B cell (primary cell): ENCODE data around the gene ATXN2L. TPM values are rescaled to one million over a fixed set of nuclear protein-coding genes. Genes with fewer than 3 reads are reported as not detected.

Experiments used
- ATAC-seq: fragments of 200-7000 bp; cut with Tn5 transposase; one replicate; pipeline ENCODE4 v1.10.0; 2021; ENCODE audit warnings: low read depth, mild to moderate bottlenecking, moderate number of reproducible peaks, moderate library complexity
- CTCF ChIA-PET: fragments of 350-600 bp; sonication (Branson Sonifier 250); formaldehyde crosslinking; loops from one replicate; lab custom pipeline; 2021; ENCODE audit warnings: antibody characterized with exemption, inconsistent platforms; lab: Charles Lee
- POLR2A ChIA-PET: fragments of 350-600 bp; sonication (Branson Sonifier 250); formaldehyde crosslinking; loops from one replicate; lab custom pipeline; 2021; ENCODE audit warnings: antibody characterized with exemption; lab: Charles Lee
- DNase-seq: peaks from one replicate; pipeline ENCODE4 v3.0.0; 2013
- H2AFZ ChIP-seq: 2 replicates; pipeline ENCODE4 v1.6.1; 2012; ENCODE audit warnings: mild to moderate bottlenecking, low read depth, low read length; ENCODE audit not compliant: insufficient read depth, poor library complexity, severe bottlenecking
- H3K27ac ChIP-seq, 2 donors: 1 replicate in 1 of 2; 2 replicates in 1 of 2; pipeline ENCODE4 v1.5.1; 2012 to 2013; ENCODE audit warnings: low read length in 2 of 2, mild to moderate bottlenecking in 2 of 2, moderate library complexity in 1 of 2
- H3K27me3 ChIP-seq, 4 experiments: fragments of 200-600 bp in 1 of 4; sonication (generic) in 1 of 4; replicated peaks in 1 of 4; 1 replicate in 2 of 4; 2 replicates in 2 of 4; pipeline versions ENCODE4 v1.6.1 to v1.7.0; 2013 to 2016; ENCODE audit warnings: low read length in 3 of 4, mild to moderate bottlenecking in 2 of 4, mixed read lengths in 1 of 4, moderate library complexity in 1 of 4; ENCODE audit not compliant: insufficient read depth in 4 of 4, control insufficient read depth in 3 of 4; ENCODE audit errors: control extremely low read depth in 1 of 4
- H3K36me3 ChIP-seq, 2 experiments: replicated peaks in 1 of 2; 1 replicate in 1 of 2; 2 replicates in 1 of 2; pipeline versions ENCODE4 v1.6.1 to v1.7.1; 2013; ENCODE audit warnings: low read length in 1 of 2; ENCODE audit not compliant: insufficient read depth in 2 of 2, control insufficient read depth in 1 of 2; ENCODE audit errors: control extremely low read depth in 1 of 2, extremely low read depth in 1 of 2
- H3K4me1 ChIP-seq, 2 donors: fragments of 200-600 bp in 1 of 2; sonication (generic) in 1 of 2; 1 replicate in 1 of 2; 2 replicates in 1 of 2; pipeline versions ENCODE4 v1.5.1 to v1.6.1; 2013 to 2017; ENCODE audit warnings: low read length in 2 of 2; ENCODE audit not compliant: control insufficient read depth in 2 of 2, insufficient read depth in 2 of 2
- H3K4me2 ChIP-seq: replicated peaks from 2 replicates; pipeline ENCODE3; 2012; ENCODE audit warnings: mild to moderate bottlenecking, low read depth, low read length; ENCODE audit not compliant: poor library complexity, severe bottlenecking
- H3K4me3 ChIP-seq, 5 experiments: fragments of 200-600 bp in 1 of 5; sonication (generic) in 1 of 5; 1 replicate in 3 of 5; 2 replicates in 2 of 5; pipeline versions ENCODE4 v1.5.1 to v1.7.0; 2011 to 2016; ENCODE audit warnings: low read length in 4 of 5, mild to moderate bottlenecking in 4 of 5, low read depth in 2 of 5, control low read depth in 1 of 5, moderate library complexity in 1 of 5; ENCODE audit not compliant: insufficient read depth in 1 of 5; ENCODE audit errors: control extremely low read depth in 1 of 5, extremely low read depth in 1 of 5
- H3K79me2 ChIP-seq: fragments of 200-600 bp; sonication (generic); one replicate; pipeline ENCODE4 v1.6.0; 2016; ENCODE audit warnings: low read length; ENCODE audit not compliant: control insufficient read depth, insufficient read depth
- H3K9ac ChIP-seq: fragments of 200-600 bp; sonication (generic); 2 replicates; pipeline ENCODE4 v1.6.1; 2017; ENCODE audit warnings: mild to moderate bottlenecking, low read length, moderate library complexity
- H3K9me3 ChIP-seq, 3 donors: one replicate each; pipeline versions ENCODE4 v1.6.1 to v1.7.1; 2013; ENCODE audit warnings: low read length in 2 of 3; ENCODE audit not compliant: control insufficient read depth in 2 of 3, insufficient read depth in 1 of 3; ENCODE audit errors: control extremely low read depth in 1 of 3
- H4K20me1 ChIP-seq: 2 replicates; pipeline ENCODE4 v1.6.0; 2012; ENCODE audit warnings: mild to moderate bottlenecking, low read length; ENCODE audit not compliant: insufficient read depth, control insufficient read depth, poor library complexity, severe bottlenecking
- H3K27ac Mint-ChIP-seq: one replicate; pipeline ENCODE4 v1.8.0; 2021; ENCODE audit warnings: mixed read lengths
- H3K27me3 Mint-ChIP-seq: one replicate; pipeline ENCODE4 v1.8.0; 2021; ENCODE audit warnings: mixed read lengths
- H3K4me1 Mint-ChIP-seq: one replicate; pipeline ENCODE4 v1.8.0; 2021; ENCODE audit warnings: mixed read lengths
- H3K4me3 Mint-ChIP-seq: one replicate; pipeline ENCODE4 v1.8.0; 2021; ENCODE audit warnings: mixed read lengths
- H3K9me3 Mint-ChIP-seq: one replicate; pipeline ENCODE4 v1.8.0; 2022; ENCODE audit warnings: mixed read lengths; ENCODE audit not compliant: insufficient read depth
- CTCF ChIP-seq: fragments of 200-600 bp; IDR thresholded peaks from one replicate; pipeline ENCODE4 v1.8.0; 2022; ENCODE audit warnings: antibody characterized with exemption, mild to moderate bottlenecking
- EZH2 ChIP-seq: IDR thresholded peaks from 2 replicates; pipeline ENCODE4 v1.6.1; 2012; ENCODE audit warnings: borderline replicate concordance, low read depth, mild to moderate bottlenecking, moderate library complexity, low read length; ENCODE audit not compliant: insufficient read depth, poor library complexity, severe bottlenecking
- WGBS: methylation state at CpG from one replicate; pipeline ENCODE4 v1.1.5; 2013; ENCODE audit warnings: missing lambda C conversion rate; ENCODE audit not compliant: insufficient coverage; 5-methylcytosine and 5-hydroxymethylcytosine counted together
- intact Hi-C: fragments of 100-400 bp; cut with micrococcal nuclease; formaldehyde crosslinking; loops from one replicate; pipeline ENCODE4 v1.10.0; 2022
- polyA plus RNA-seq: library from polyadenylated mRNA; depleted of rRNA; stranded (reverse); fragments of >200 nt; gene quantifications from 2 replicates; pipeline ENCODE4 v1.2.3, GENCODE V29; 2012
- total RNA-seq, 2 donors: library from RNA; stranded (reverse); fragments of 120-200 nt in 1 of 2; gene quantifications; 1 replicate in 1 of 2; 2 replicates in 1 of 2; pipeline versions ENCODE4 v1.2.3 to v1.2.4, GENCODE V29; 2013 to 2022

Gene ATXN2L
- total and polyA plus RNA-seq, 2 donors (not counting 1 experiment from before 2014, with no cell fraction given) = 157 to 289 TPM

- ATAC-seq (no peak), DNase-seq (no peak)
- no peak overlapping the region for H3K27ac ChIP-seq
- POLR2A ChIA-PET = no interaction called here
- H3K27me3 ChIP-seq = peaks cover 0 to 8% (median 1%) of the 10 kb centered on the region in 4 experiments
- H3K36me3 ChIP-seq = peaks cover 0 to 14% of the 10 kb centered on the region in 2 experiments
- H3K9ac ChIP-seq = no peak overlapping the region
- no peak overlapping the region for H3K4me2 ChIP-seq
- peaks cover 10% of the 10 kb centered on the region for H4K20me1 ChIP-seq
- H3K27ac Mint-ChIP-seq = no peak overlapping the region
- no peak overlapping the region for H2AFZ ChIP-seq
- CTCF ChIA-PET = interaction anchor here (0.9 to 5.1 kb wide), 5 partner anchors 11 to 72 kb away, joined by 3 to 83 read pairs (median 4); no protein-coding TSS in a partner anchor
- 90% methylated on average over 7 of the region's 17 CpGs for WGBS
- no peak overlapping the region for H3K4me3 Mint-ChIP-seq
- no peaks in the 10 kb centered on the region for H3K9me3 ChIP-seq
- intact Hi-C loops = no loop called here
- peaks cover 13% of the 10 kb centered on the region for H3K4me1 Mint-ChIP-seq
- H3K79me2 ChIP-seq = no peaks in the 10 kb centered on the region
- H3K27me3 Mint-ChIP-seq = peaks cover 5% of the 10 kb centered on the region
- TF ChIP-seq CTCF (no peak), EZH2 (no peak)
- H3K4me3 ChIP-seq = no peak overlapping the region
- peaks cover 13 to 17% of the 10 kb centered on the region in 2 donors for H3K4me1 ChIP-seq
- no peaks in the 10 kb centered on the region for H3K9me3 Mint-ChIP-seq
These were observed 53.3 kb downstream of the ATXN2L start for GRCh38 chr16:28876019-28876659.

- ChIA-PET CTCF (interaction anchor here (0.9 kb wide), 1 partner anchor 68 kb away, joined by 4 read pairs; no protein-coding TSS in a partner anchor), POLR2A (no interaction called here)
- peaks cover 10% of the 10 kb centered on the region for H4K20me1 ChIP-seq
- DNase-seq (no peak), ATAC-seq (no peak)
- 57% methylated on average over 11 of the region's 12 CpGs for WGBS
- no peaks in the 10 kb centered on the region for H3K79me2 ChIP-seq
- Mint-ChIP-seq H3K27ac (no peak overlapping the region), H3K4me1 (peaks cover 15% of the 10 kb centered on the region), H3K27me3 (peaks cover 6% of the 10 kb centered on the region), H3K9me3 (no peaks in the 10 kb centered on the region), H3K4me3 (no peak overlapping the region)
- TF ChIP-seq CTCF (no peak), EZH2 (no peak)
- no peak overlapping the region for H3K4me2 ChIP-seq
- no peak overlapping the region for H3K4me3 ChIP-seq
- H3K9me3 ChIP-seq = no peaks in the 10 kb centered on the region
- H3K4me1 ChIP-seq = peaks cover 13 to 17% of the 10 kb centered on the region in 2 donors
- H3K36me3 ChIP-seq = peaks cover 0 to 9% of the 10 kb centered on the region in 2 experiments
- H2AFZ ChIP-seq = no peak overlapping the region
- H3K27ac ChIP-seq = no peak overlapping the region
- no peak overlapping the region for H3K9ac ChIP-seq
- peaks cover 0 to 8% (median 1%) of the 10 kb centered on the region in 4 experiments for H3K27me3 ChIP-seq
- intact Hi-C loops = no loop called here
These were observed 54.3 kb downstream of the ATXN2L start for GRCh38 chr16:28876973-28877654.
